Measurements from ENCODE around the gene IFNL4.
A peak's percentile ranks its signal among the peaks of the same experiment; 100 is the strongest.
"Not testable (repeated sequence)": the region's sequence is repeated elsewhere in the genome, so short reads cannot be mapped to it uniquely, and the experiment has no call there.

The IFNL4 gene

DNA sequence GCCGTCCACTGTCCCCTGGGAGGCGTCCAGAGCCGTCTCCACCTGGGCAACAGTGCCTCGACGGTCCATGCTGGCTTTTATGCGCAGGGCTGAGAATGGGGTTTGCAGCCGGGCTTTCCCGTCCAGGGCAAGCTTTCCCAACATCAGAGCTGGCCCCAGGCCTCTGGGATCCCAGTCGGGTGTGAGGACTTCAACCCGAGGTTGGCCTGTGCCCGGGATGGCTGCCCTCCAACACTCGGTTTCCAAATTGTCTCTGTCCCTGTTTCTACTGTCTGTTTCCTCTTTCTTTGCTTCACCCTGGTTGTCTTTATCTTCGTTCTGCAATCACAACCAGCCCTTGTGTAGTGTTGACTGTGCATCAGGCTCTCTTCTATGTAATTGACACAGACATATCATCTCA is at the start of gene IFNL4:
TSS of gene IFNL4 (minus strand) at position 51 of the 400 bp plus-strand sequence.
- Histone ChIP-seq H3K9ac (ENCODE audit: low read depth, low read length) (peak within 1 kb of the TSS; percentile 29; the same call in 1 of the 2 replicates), H3K36me3 (ENCODE audit: insufficient read depth, low read length) (no peaks in the 10 kb centered on the region), H3K4me1 (ENCODE audit: insufficient read depth, low read length) (no peaks in the 10 kb centered on the region), H3K9me3 (ENCODE audit: control insufficient read depth, insufficient read depth, low read length) (no peaks in the 10 kb centered on the region)

GRCh38 chr19:39297931-39298634 is 49.4 kb upstream of the IFNL4 start:
- 0 out of 2 replicates have a peak, but pooled peaks cover 2% of the 10 kb centered on the region for H3K4me1 ChIP-seq (ENCODE audit: insufficient read depth, low read length)
- no peaks in the 10 kb centered on the region for H3K9me3 ChIP-seq (ENCODE audit: control insufficient read depth, insufficient read depth, low read length)
- no peak overlapping the region for H3K9ac ChIP-seq (ENCODE audit: low read depth, low read length)
- H3K36me3 ChIP-seq (ENCODE audit: insufficient read depth, low read length) = no peaks in the 10 kb centered on the region

DNA sequence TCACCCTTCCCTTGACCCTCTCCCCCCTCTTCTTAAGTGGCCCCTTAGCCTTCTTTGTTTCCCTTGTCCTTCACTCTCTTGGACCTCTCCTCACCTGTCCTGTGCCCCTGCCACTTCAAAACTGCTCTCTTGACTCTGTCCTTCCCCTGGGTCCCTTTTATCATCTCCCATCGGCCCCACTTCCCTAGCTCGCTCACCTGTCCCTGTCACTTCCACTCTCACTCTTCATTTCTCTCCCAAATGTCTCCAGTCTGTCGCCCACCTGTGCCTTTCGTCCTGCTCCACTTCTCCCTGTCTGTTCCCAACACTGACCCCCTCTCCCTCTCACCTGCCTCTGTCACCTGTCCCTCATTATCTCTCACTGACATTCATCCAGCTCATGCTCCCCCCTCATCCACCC is 48.2 kb upstream of the IFNL4 start:
- H3K9ac ChIP-seq (ENCODE audit: low read depth, low read length) = no peak overlapping the region
- H3K36me3 ChIP-seq (ENCODE audit: insufficient read depth, low read length) = no peaks in the 10 kb centered on the region
- no peaks in the 10 kb centered on the region for H3K9me3 ChIP-seq (ENCODE audit: control insufficient read depth, insufficient read depth, low read length)
- no peaks in the 10 kb centered on the region for H3K4me1 ChIP-seq (ENCODE audit: insufficient read depth, low read length)

DNA sequence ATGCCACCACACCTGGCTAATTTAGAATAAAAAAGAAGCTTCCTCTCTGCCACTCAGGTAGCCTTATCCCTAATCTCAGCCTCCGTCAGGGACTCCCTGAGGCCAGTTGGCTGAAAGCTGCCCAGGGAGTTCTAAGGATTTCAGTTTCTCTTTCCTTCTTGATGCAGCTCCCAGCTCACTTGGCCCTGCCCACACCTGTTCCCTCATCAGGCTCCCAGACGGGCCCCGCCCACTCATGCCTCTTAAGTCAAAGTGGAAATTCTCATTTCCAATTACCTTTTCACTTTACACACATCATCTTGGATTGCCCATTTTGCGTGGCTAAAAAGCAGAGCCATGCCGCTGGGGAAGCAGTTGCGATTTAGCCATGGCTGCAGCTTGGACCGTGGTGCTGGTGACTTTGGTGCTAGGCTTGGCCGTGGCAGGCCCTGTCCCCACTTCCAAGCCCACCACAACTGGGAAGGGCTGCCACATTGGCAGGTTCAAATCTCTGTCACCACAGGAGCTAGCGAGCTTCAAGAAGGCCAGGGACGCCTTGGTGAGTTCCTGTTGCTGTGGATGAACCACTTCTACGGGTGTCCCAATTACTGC is 47.5 kb upstream of the IFNL4 start, which contains the start of gene IFNL1:
TSS of gene IFNL1 (plus strand) at position 353 of the 591 bp plus-strand sequence. CDS start at position 368, 15 bp downstream.
- Histone ChIP-seq H3K9ac (ENCODE audit: low read depth, low read length) (no peak within 1 kb of the TSS), H3K4me1 (ENCODE audit: insufficient read depth, low read length) (no peaks in the 10 kb centered on the region), H3K36me3 (ENCODE audit: insufficient read depth, low read length) (no peaks in the 10 kb centered on the region), H3K9me3 (ENCODE audit: control insufficient read depth, insufficient read depth, low read length) (no peaks in the 10 kb centered on the region)

DNA sequence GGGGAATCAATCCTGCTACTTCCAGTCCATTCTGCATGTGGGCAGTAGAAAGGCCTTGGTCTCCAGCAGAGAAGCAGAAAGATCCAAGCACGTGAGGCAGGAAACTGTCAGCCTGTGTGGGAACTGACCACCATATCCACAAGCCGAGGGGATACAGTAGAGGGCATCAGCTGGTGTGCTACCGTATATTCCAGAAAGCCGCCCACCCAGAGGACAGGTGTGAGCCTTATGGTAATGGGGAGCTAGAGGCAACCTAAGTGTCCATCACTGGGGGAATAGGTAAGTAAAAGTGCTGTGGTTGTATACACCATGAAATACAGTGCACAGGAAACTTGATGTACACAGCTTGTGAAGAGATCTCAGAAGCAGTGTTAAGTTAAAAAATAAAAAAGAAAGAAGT is 44.7 kb upstream of the IFNL4 start:
- no peaks in the 10 kb centered on the region for H3K4me1 ChIP-seq (ENCODE audit: insufficient read depth, low read length)
- H3K9ac ChIP-seq (ENCODE audit: low read depth, low read length) = no peak overlapping the region
- H3K9me3 ChIP-seq (ENCODE audit: control insufficient read depth, insufficient read depth, low read length) = no peaks in the 10 kb centered on the region
- H3K36me3 ChIP-seq (ENCODE audit: insufficient read depth, low read length) = no peaks in the 10 kb centered on the region

GRCh38 chr19:39284032-39284431 is 35.4 kb upstream of the IFNL4 start:
- no peaks in the 10 kb centered on the region for H3K9me3 ChIP-seq (ENCODE audit: control insufficient read depth, insufficient read depth, low read length)
- no peak overlapping the region for H3K9ac ChIP-seq (ENCODE audit: low read depth, low read length)
- no peaks in the 10 kb centered on the region for H3K4me1 ChIP-seq (ENCODE audit: insufficient read depth, low read length)
- H3K36me3 ChIP-seq (ENCODE audit: insufficient read depth, low read length) = no peaks in the 10 kb centered on the region

GRCh38 chr19:39282021-39282420 is 33.4 kb upstream of the IFNL4 start:
- Histone ChIP-seq H3K36me3 (ENCODE audit: insufficient read depth, low read length) (no peaks in the 10 kb centered on the region), H3K9ac (ENCODE audit: low read depth, low read length) (no peak overlapping the region), H3K9me3 (ENCODE audit: control insufficient read depth, insufficient read depth, low read length) (no peaks in the 10 kb centered on the region), H3K4me1 (ENCODE audit: insufficient read depth, low read length) (no peaks in the 10 kb centered on the region)

DNA sequence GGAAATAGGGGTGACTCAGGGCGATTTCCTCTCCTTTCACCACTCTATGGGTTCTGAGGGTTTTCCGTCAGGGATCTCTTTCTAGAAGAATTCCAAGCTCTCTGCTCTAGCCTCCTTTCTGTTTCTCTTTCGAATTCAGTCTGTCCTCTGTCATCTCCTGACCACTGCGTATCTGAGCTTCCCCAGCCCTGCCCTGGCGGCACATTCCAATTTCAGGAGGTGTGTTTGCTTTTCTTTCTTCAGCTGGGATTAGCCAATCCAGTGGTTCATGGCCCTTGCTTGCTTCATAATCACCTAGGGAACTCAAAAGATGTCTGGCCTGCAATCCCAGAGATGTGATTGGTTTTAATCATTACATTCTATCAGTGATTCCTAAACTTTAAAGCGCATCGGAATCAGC is 28.9 kb upstream of the IFNL4 start:
- Histone ChIP-seq H3K9ac (ENCODE audit: low read depth, low read length) (no peak overlapping the region), H3K4me1 (ENCODE audit: insufficient read depth, low read length) (no peaks in the 10 kb centered on the region), H3K9me3 (ENCODE audit: control insufficient read depth, insufficient read depth, low read length) (no peaks in the 10 kb centered on the region), H3K36me3 (ENCODE audit: insufficient read depth, low read length) (no peaks in the 10 kb centered on the region)

DNA sequence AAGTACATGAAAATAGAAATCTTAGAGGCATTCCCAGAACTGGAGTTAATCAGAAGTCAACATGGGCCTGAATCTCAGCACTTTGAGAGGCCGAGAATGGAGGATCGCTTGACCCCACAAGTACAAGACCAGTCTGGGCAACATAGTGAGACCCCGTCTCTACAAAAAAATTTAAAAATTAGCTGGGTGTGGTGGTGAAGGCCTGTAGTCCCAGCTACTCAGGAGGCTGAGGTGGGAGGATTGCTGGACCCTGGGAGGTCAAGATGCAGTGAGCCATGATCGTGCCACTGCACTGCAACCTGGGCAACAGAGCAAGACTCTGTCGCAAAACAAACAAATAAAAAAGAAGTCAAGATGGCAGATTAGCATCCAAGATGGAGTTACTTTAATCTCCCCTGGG is 28.1 kb upstream of the IFNL4 start:
- H3K9ac ChIP-seq (ENCODE audit: low read depth, low read length) = no peak overlapping the region
- no peaks in the 10 kb centered on the region for H3K9me3 ChIP-seq (ENCODE audit: control insufficient read depth, insufficient read depth, low read length)
- no peaks in the 10 kb centered on the region for H3K4me1 ChIP-seq (ENCODE audit: insufficient read depth, low read length)
- no peaks in the 10 kb centered on the region for H3K36me3 ChIP-seq (ENCODE audit: insufficient read depth, low read length)

DNA sequence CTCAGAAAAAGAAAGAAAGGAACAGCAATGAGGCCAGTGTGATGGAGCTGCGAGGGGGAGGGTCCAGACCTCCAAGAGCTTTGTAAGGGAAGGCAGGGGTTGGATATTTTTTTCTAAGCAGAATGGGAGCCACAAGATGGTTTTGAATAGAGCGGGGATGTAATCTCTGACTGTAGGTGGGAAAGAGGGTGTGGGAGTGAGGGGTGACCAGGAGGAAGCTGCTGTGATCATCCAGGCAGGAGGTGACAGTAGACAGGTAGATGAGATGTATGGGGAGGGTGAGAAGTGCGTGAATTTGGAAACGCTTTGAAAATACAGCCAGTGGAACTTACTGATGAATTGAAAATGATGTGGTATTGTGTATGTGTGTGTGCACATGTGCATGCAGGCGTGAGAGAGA is 26.9 kb upstream of the IFNL4 start:
- Histone ChIP-seq H3K9ac (ENCODE audit: low read depth, low read length) (no peak overlapping the region), H3K4me1 (ENCODE audit: insufficient read depth, low read length) (no peaks in the 10 kb centered on the region), H3K9me3 (ENCODE audit: control insufficient read depth, insufficient read depth, low read length) (no peaks in the 10 kb centered on the region), H3K36me3 (ENCODE audit: insufficient read depth, low read length) (no peaks in the 10 kb centered on the region)

GRCh38 chr19:39273859-39274258 is 25.2 kb upstream of the IFNL4 start:
- not testable (repeated sequence) for H3K4me1 ChIP-seq (ENCODE audit: insufficient read depth, low read length); H3K9ac ChIP-seq (ENCODE audit: low read depth, low read length); H3K36me3 ChIP-seq (ENCODE audit: insufficient read depth, low read length); H3K9me3 ChIP-seq (ENCODE audit: control insufficient read depth, insufficient read depth, low read length)

- Histone ChIP-seq H3K4me1 (ENCODE audit: insufficient read depth, low read length) (no peaks in the 10 kb centered on the region), H3K9ac (ENCODE audit: low read depth, low read length) (no peak overlapping the region), H3K9me3 (ENCODE audit: control insufficient read depth, insufficient read depth, low read length) (no peaks in the 10 kb centered on the region; the same call in 1 of the 2 replicates), H3K36me3 (ENCODE audit: insufficient read depth, low read length) (no peaks in the 10 kb centered on the region)
Observed at GRCh38 chr19:39270036-39270871, 21.6 kb upstream of the IFNL4 start.

GRCh38 chr19:39269369-39269768 is 20.7 kb upstream of the IFNL4 start:
- not testable (repeated sequence) for H3K4me1 ChIP-seq (ENCODE audit: insufficient read depth, low read length); H3K36me3 ChIP-seq (ENCODE audit: insufficient read depth, low read length); H3K9me3 ChIP-seq (ENCODE audit: control insufficient read depth, insufficient read depth, low read length); H3K9ac ChIP-seq (ENCODE audit: low read depth, low read length)

DNA sequence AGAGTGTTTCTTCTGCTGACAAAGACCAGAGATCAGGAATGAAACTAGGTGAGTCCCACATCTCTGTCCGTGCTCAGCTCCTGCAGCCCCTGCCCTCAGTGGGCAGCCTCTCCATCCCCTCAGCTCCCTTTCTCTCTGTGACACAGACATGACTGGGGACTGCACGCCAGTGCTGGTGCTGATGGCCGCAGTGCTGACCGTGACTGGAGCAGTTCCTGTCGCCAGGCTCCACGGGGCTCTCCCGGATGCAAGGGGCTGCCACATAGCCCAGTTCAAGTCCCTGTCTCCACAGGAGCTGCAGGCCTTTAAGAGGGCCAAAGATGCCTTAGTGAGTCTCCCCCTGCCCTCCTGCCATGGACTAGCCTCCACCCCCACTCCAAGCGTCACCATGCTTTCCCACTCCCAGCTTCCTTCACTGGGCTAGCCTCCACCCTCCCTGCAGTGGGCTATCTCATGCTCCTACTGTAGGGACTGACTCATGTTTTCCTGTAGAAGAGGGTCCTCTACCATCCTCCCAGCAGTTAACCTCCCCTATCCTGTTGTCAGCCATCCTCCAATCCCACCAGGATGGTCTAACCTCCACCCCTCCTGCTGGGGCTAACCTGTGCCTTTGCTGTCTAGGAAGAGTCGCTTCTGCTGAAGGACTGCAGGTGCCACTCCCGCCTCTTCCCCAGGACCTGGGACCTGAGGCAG is 20.0 kb upstream of the IFNL4 start:
- H3K9me3 ChIP-seq (ENCODE audit: control insufficient read depth, insufficient read depth, low read length); H3K4me1 ChIP-seq (ENCODE audit: insufficient read depth, low read length); H3K9ac ChIP-seq (ENCODE audit: low read depth, low read length); H3K36me3 ChIP-seq (ENCODE audit: insufficient read depth, low read length): not testable (repeated sequence)
